Upper lobe of right lung (tissue), 1 donor: ENCODE data around the gene PCK1. TPM values are rescaled to one million over a fixed set of nuclear protein-coding genes. Genes with fewer than 3 reads are reported as not detected.

Experiments used
- ATAC-seq: fragments of 200-7000 bp; cut with Tn5 transposase; one replicate; pipeline ENCODE4 v1.9.1; 2020; ENCODE audit warnings: mild to moderate bottlenecking, moderate library complexity
- DNase-seq: peaks from one replicate; pipeline ENCODE4 v3.0.0-alpha.2; 2020
- H3K27ac ChIP-seq: fragments of 200-600 bp; one replicate; pipeline ENCODE4 v1.8.0; 2022
- H3K27me3 ChIP-seq: fragments of 200-600 bp; one replicate; pipeline ENCODE4 v1.8.0; 2022; ENCODE audit warnings: mild to moderate bottlenecking
- H3K36me3 ChIP-seq: fragments of 200-600 bp; one replicate; pipeline ENCODE4 v1.8.0; 2022
- H3K4me1 ChIP-seq: fragments of 200-600 bp; one replicate; pipeline ENCODE4 v1.8.0; 2022
- H3K4me3 ChIP-seq: fragments of 200-600 bp; one replicate; pipeline ENCODE4 v1.8.0; 2022; ENCODE audit warnings: mild to moderate bottlenecking
- H3K9me3 ChIP-seq: fragments of 200-600 bp; one replicate; pipeline ENCODE4 v1.8.0; 2022
- intact Hi-C: fragments of 100-400 bp; cut with DNase I; formaldehyde crosslinking; loops from one replicate; pipeline ENCODE4 v1.11.0; 2022
- total RNA-seq: library from RNA; stranded (reverse); fragmentation: NEBNext Ultra II Directional; extraction: Animal tissue kit (Norgen Biotek cat#: 25700); gene quantifications from one replicate; pipeline ENCODE4 v1.2.1, GENCODE V29; 2021
- TF ChIP-seq, protein P1 (sequence below): fragments of 200-600 bp; IDR thresholded peaks from one replicate; pipeline ENCODE4 v1.8.0; 2022; ENCODE audit warnings: antibody characterized with exemption
- donor health status: DM: no; HTN: yes; CAD: no; lungs with severe emphysema.

Gene PCK1
- total RNA-seq, 1 donor from 2014 or later, result 4.7 TPM

GRCh38 chr20:57592263-57593092, 31.6 kb downstream of the PCK1 start:
- Histone ChIP-seq H3K27me3 (no peaks in the 10 kb centered on the region), H3K4me1 (peaks cover 7% of the 10 kb centered on the region), H3K9me3 (no peaks in the 10 kb centered on the region), H3K36me3 (no peaks in the 10 kb centered on the region), H3K27ac (no peak overlapping the region), H3K4me3 (no peak overlapping the region)
- DNase-seq, result no peak
- intact Hi-C loops, result loop anchor here (5.0 to 10.0 kb wide), 2 partner anchors 70 to 218 kb away; no protein-coding TSS in a partner anchor
- TF ChIP-seq, protein P1, sequence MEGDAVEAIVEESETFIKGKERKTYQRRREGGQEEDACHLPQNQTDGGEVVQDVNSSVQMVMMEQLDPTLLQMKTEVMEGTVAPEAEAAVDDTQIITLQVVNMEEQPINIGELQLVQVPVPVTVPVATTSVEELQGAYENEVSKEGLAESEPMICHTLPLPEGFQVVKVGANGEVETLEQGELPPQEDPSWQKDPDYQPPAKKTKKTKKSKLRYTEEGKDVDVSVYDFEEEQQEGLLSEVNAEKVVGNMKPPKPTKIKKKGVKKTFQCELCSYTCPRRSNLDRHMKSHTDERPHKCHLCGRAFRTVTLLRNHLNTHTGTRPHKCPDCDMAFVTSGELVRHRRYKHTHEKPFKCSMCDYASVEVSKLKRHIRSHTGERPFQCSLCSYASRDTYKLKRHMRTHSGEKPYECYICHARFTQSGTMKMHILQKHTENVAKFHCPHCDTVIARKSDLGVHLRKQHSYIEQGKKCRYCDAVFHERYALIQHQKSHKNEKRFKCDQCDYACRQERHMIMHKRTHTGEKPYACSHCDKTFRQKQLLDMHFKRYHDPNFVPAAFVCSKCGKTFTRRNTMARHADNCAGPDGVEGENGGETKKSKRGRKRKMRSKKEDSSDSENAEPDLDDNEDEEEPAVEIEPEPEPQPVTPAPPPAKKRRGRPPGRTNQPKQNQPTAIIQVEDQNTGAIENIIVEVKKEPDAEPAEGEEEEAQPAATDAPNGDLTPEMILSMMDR, result no peak
- ATAC-seq, result no peak

- no peaks in the 10 kb centered on the region for H3K27me3 ChIP-seq
- H3K36me3 ChIP-seq, result no peaks in the 10 kb centered on the region
- H3K9me3 ChIP-seq, result no peaks in the 10 kb centered on the region
- H3K4me1 ChIP-seq, result peaks cover 7% of the 10 kb centered on the region
- no peak overlapping the region for H3K4me3 ChIP-seq
- TF ChIP-seq, protein P1, result no peak
- H3K27ac ChIP-seq, result no peak overlapping the region
- DNase-seq, result no peak
- no peak for ATAC-seq
- intact Hi-C loops, result loop anchor here (5.0 to 10.0 kb wide), 2 partner anchors 71 to 219 kb away; no protein-coding TSS in a partner anchor
Measured at GRCh38 chr20:57593134-57593886, 32.4 kb downstream of the PCK1 start.

GRCh38 chr20:57594092-57594951, 33.4 kb downstream of the PCK1 start:
- DNase-seq (peak; percentile 80), ATAC-seq (peak; percentile 49)
- intact Hi-C loops, result loop anchor here (5.0 to 10.0 kb wide), 2 partner anchors 72 to 220 kb away; no protein-coding TSS in a partner anchor
- H3K4me1 ChIP-seq, result peaks cover 7% of the 10 kb centered on the region
- H3K27me3 ChIP-seq, result no peaks in the 10 kb centered on the region
- H3K36me3 ChIP-seq, result no peaks in the 10 kb centered on the region
- H3K27ac ChIP-seq, result no peak overlapping the region
- H3K4me3 ChIP-seq, result no peak overlapping the region
- TF ChIP-seq, protein P1, result peak; percentile 91
- H3K9me3 ChIP-seq, result no peaks in the 10 kb centered on the region

GRCh38 chr20:57595041-57596030, 34.4 kb downstream of the PCK1 start:
- no peak overlapping the region for H3K4me3 ChIP-seq
- H3K36me3 ChIP-seq, result no peaks in the 10 kb centered on the region
- H3K4me1 ChIP-seq, result peaks cover 7% of the 10 kb centered on the region
- DNase-seq (no peak), ATAC-seq (no peak)
- no peaks in the 10 kb centered on the region for H3K9me3 ChIP-seq
- TF ChIP-seq, protein P1, result no peak
- no peak overlapping the region for H3K27ac ChIP-seq
- no peaks in the 10 kb centered on the region for H3K27me3 ChIP-seq
- intact Hi-C loops, result loop anchor here (5.0 to 10.0 kb wide), 2 partner anchors 221 to 612 kb away; no protein-coding TSS in a partner anchor
